Tibial artery (tissue), 4 donors: ENCODE data around the gene LGALS3.

ENCODE experiments used
- DNase-seq, 2 donors: peaks; one replicate each; pipeline ENCODE4 v3.0.0-alpha.2; 2019
- H3K27ac ChIP-seq, 2 donors: fragments of 200-600 bp; sonication (generic) in 1 of 2; 1 replicate in 1 of 2; 2 replicates in 1 of 2; pipeline ENCODE4 v1.5.1; 2018 to 2019; ENCODE audit warnings: mild to moderate bottlenecking in 1 of 2
- H3K27me3 ChIP-seq, 2 donors: fragments of 200-600 bp; sonication (generic) in 1 of 2; one replicate each; pipeline versions ENCODE4 v1.5.1 to v1.6.0; 2016 to 2019
- H3K36me3 ChIP-seq, 3 donors: fragments of 200-600 bp; sonication (generic) in 2 of 3; one replicate each; pipeline ENCODE4 v1.5.1; 2016 to 2019; ENCODE audit warnings: mild to moderate bottlenecking in 2 of 3
- H3K4me1 ChIP-seq, 4 donors: fragments of 200-600 bp; sonication (generic) in 2 of 4; 1 replicate in 3 of 4; 2 replicates in 1 of 4; pipeline ENCODE4 v1.5.1; 2016 to 2019
- H3K4me3 ChIP-seq, 2 donors: fragments of 200-600 bp; sonication (generic) in 1 of 2; 1 replicate in 1 of 2; 2 replicates in 1 of 2; pipeline ENCODE4 v1.5.1; 2018 to 2019; ENCODE audit warnings: mild to moderate bottlenecking in 2 of 2
- H3K9me3 ChIP-seq, 3 donors: fragments of 200-600 bp; sonication (generic) in 1 of 3; one replicate each; pipeline ENCODE4 v1.5.1; 2016 to 2019
- CTCF ChIP-seq, 2 experiments: fragments of 200-600 bp in 1 of 2; fragments of 450-650 bp in 1 of 2; IDR thresholded peaks; one replicate each; pipeline ENCODE4 v1.5.1; 2017 to 2019; ENCODE audit warnings: antibody characterized with exemption in 2 of 2, mild to moderate bottlenecking in 1 of 2, moderate library complexity in 1 of 2
- intact Hi-C: fragments of 100-400 bp; cut with DNase I; formaldehyde crosslinking; loops from one replicate; pipeline ENCODE4 v1.15.0; 2023; ENCODE audit warnings: low total_unique reads

LGALS3 gene

GRCh38 chr14:55115861-55116245 is 13.2 kb upstream of the LGALS3 start:
- H3K4me3 ChIP-seq, result no peak overlapping the region
- peaks cover 0 to 21% (median 11%) of the 10 kb centered on the region in 4 donors for H3K4me1 ChIP-seq
- H3K27me3 ChIP-seq, result no peaks in the 10 kb centered on the region
- intact Hi-C loops, result no loop called here
- TF ChIP-seq CTCF (IDR thresholded peaks at IDR 0.05), result no peak
- H3K27ac ChIP-seq, result no peak overlapping the region
- no peaks in the 10 kb centered on the region for H3K36me3 ChIP-seq
- no peak for DNase-seq
- H3K9me3 ChIP-seq, result no peaks in the 10 kb centered on the region

GRCh38 chr14:55116246-55117030 is 12.6 kb upstream of the LGALS3 start:
- DNase-seq, result no peak
- Histone ChIP-seq H3K27me3 (no peaks in the 10 kb centered on the region), H3K4me1 (peaks cover 0 to 21% (median 11%) of the 10 kb centered on the region in 4 donors)

GRCh38 chr14:55117803-55118441 is 11.1 kb upstream of the LGALS3 start:
- H3K4me3 ChIP-seq, result no peak overlapping the region
- H3K27ac ChIP-seq, result peak overlapping the region; percentile 65 to 68
- no peaks in the 10 kb centered on the region for H3K36me3 ChIP-seq
- no peaks in the 10 kb centered on the region for H3K27me3 ChIP-seq
- H3K4me1 ChIP-seq, result peaks cover 0 to 32% (median 19%) of the 10 kb centered on the region in 4 donors
- DNase-seq, result no peak
- H3K9me3 ChIP-seq, result no peaks in the 10 kb centered on the region
- TF ChIP-seq CTCF (IDR thresholded peaks at IDR 0.05), result no peak
- intact Hi-C loops, result no loop called here

More at GRCh38 chr14:55116246-55117030, 12.6 kb upstream of the LGALS3 start:
- Histone ChIP-seq H3K4me3 (no peak overlapping the region), H3K36me3 (no peaks in the 10 kb centered on the region), H3K9me3 (no peaks in the 10 kb centered on the region), H3K27ac (no peak overlapping the region)
- intact Hi-C loops, result no loop called here
- TF ChIP-seq CTCF (IDR thresholded peaks at IDR 0.05), result no peak

GRCh38 chr14:55118761-55119160 is 10.3 kb upstream of the LGALS3 start:
- Histone ChIP-seq H3K36me3 (no peaks in the 10 kb centered on the region), H3K4me1 (peaks cover 0 to 38% (median 24%) of the 10 kb centered on the region in 4 donors), H3K4me3 (no peak overlapping the region), H3K27me3 (no peaks in the 10 kb centered on the region), H3K9me3 (no peaks in the 10 kb centered on the region), H3K27ac (peak overlapping the region; percentile 65 to 68)
- DNase-seq, result no peak
- no peak for TF ChIP-seq CTCF (IDR thresholded peaks at IDR 0.05)
- intact Hi-C loops, result no loop called here

GRCh38 chr14:55120571-55121495 is 8.2 kb upstream of the LGALS3 start:
- Histone ChIP-seq H3K27me3 (no peaks in the 10 kb centered on the region), H3K36me3 (no peaks in the 10 kb centered on the region), H3K4me1 (peaks cover 0 to 38% (median 26%) of the 10 kb centered on the region in 4 donors), H3K27ac (no peak overlapping the region), H3K9me3 (no peaks in the 10 kb centered on the region), H3K4me3 (no peak overlapping the region)
- DNase-seq, result no peak
- TF ChIP-seq CTCF (IDR thresholded peaks at IDR 0.05), result no peak
- intact Hi-C loops, result no loop called here
